BJ (cell line): ENCODE data around the gene PGBD5. TPM values are rescaled to one million over a fixed set of nuclear protein-coding genes. Genes with fewer than 3 reads are reported as not detected.

Experiments
- CTCF ChIA-PET: fragments of 350-600 bp; formaldehyde crosslinking; extraction: SDS; loops from one replicate; lab custom pipeline; 2021; ENCODE audit warnings: antibody characterized with exemption, inconsistent platforms; lab: Yijun Ruan, JAX
- POLR2A ChIA-PET: fragments of 300-600 bp; sonication (Branson Sonifier 250); formaldehyde crosslinking; extraction: SDS; loops from one replicate; lab custom pipeline; 2021; ENCODE audit warnings: antibody characterized with exemption; lab: Charles Lee
- DNase-seq: peaks from one replicate; pipeline ENCODE4 v3.0.0-alpha.2; 2011; ENCODE audit warnings: low read depth
- H3K27me3 ChIP-seq: 2 replicates; pipeline ENCODE4 v1.6.0; 2011; ENCODE audit warnings: low read length; ENCODE audit not compliant: control insufficient read depth, insufficient read depth
- H3K36me3 ChIP-seq: 2 replicates; pipeline ENCODE4 v1.5.1; 2011; ENCODE audit warnings: low read length; ENCODE audit not compliant: control insufficient read depth, insufficient read depth
- H3K4me3 ChIP-seq: 2 replicates; pipeline ENCODE4 v1.5.1; 2011; ENCODE audit warnings: low read depth, mild to moderate bottlenecking, control low read depth, low read length
- CTCF ChIP-seq: IDR thresholded peaks from 2 replicates; pipeline ENCODE4 v1.5.1; 2011; ENCODE audit warnings: low read depth, mild to moderate bottlenecking, control low read depth, inconsistent platforms, low read length, moderate library complexity; ENCODE audit not compliant: insufficient read depth
- polyA plus RNA-seq: library from polyadenylated mRNA; depleted of rRNA; stranded (reverse); fragments of >200 nt; gene quantifications from 2 replicates; pipeline ENCODE4 v1.2.3, GENCODE V29; 2011

The PGBD5 gene
- polyA plus RNA-seq, 1 experiment: 0.07 TPM

GRCh38 chr1:230463760-230464159, 37.6 kb upstream of the PGBD5 start:
- Histone ChIP-seq H3K27me3 (no peaks in the 10 kb centered on the region), H3K4me3 (no peak overlapping the region), H3K36me3 (no peaks in the 10 kb centered on the region)
- ChIA-PET CTCF (no interaction called here), POLR2A (no interaction called here)
- no peak for TF ChIP-seq CTCF
- DNase-seq: no peak

- Histone ChIP-seq H3K27me3 (no peaks in the 10 kb centered on the region), H3K4me3 (no peak overlapping the region), H3K36me3 (no peaks in the 10 kb centered on the region)
- ChIA-PET POLR2A (no interaction called here), CTCF (no interaction called here)
- TF ChIP-seq CTCF: no peak
- no peak for DNase-seq
Observed at GRCh38 chr1:230463326-230463725, 37.2 kb upstream of the PGBD5 start.

GRCh38 chr1:230459465-230459864, 33.3 kb upstream of the PGBD5 start:
- ChIA-PET CTCF (no interaction called here), POLR2A (no interaction called here)
- peak; percentile 7 for DNase-seq
- no peaks in the 10 kb centered on the region for H3K27me3 ChIP-seq
- no peak for TF ChIP-seq CTCF
- H3K36me3 ChIP-seq: no peaks in the 10 kb centered on the region
- no peak overlapping the region for H3K4me3 ChIP-seq

- POLR2A ChIA-PET: no interaction called here
- no peak overlapping the region for H3K4me3 ChIP-seq
- H3K36me3 ChIP-seq: no peaks in the 10 kb centered on the region
- H3K27me3 ChIP-seq: no peaks in the 10 kb centered on the region
- no peak for TF ChIP-seq CTCF
- DNase-seq: no peak
- CTCF ChIA-PET: interaction anchor here (0.7 kb wide), 1 partner anchor 305 kb away, joined by 3 read pairs; no protein-coding TSS in a partner anchor
Observed at GRCh38 chr1:230458509-230458908, 32.4 kb upstream of the PGBD5 start.

- H3K36me3 ChIP-seq: no peaks in the 10 kb centered on the region
- no peak for DNase-seq
- POLR2A ChIA-PET: no interaction called here
- TF ChIP-seq CTCF: no peak
- CTCF ChIA-PET: no interaction called here
- no peak overlapping the region for H3K4me3 ChIP-seq
- no peaks in the 10 kb centered on the region for H3K27me3 ChIP-seq
Observed at GRCh38 chr1:230456478-230456877, 30.3 kb upstream of the PGBD5 start.
